NT2/D1 (cell line): ENCODE data around the gene DYNC1I2.

Experiments used
- SUZ12 ChIP-seq: IDR thresholded peaks from 2 replicates; pipeline ENCODE4 v1.6.1; 2011; ENCODE audit not compliant: insufficient read length, insufficient read depth; ENCODE audit errors: extremely low read depth
- YY1 ChIP-seq: IDR thresholded peaks from 2 replicates; pipeline ENCODE4 v1.6.1; 2011; ENCODE audit not compliant: insufficient read length, insufficient read depth
- ZNF274 ChIP-seq: IDR thresholded peaks from 2 replicates; pipeline ENCODE4 v1.6.1; 2011; ENCODE audit warnings: mild to moderate bottlenecking, low read depth, low read length

- TF ChIP-seq SUZ12 (no peak), YY1 (no peak), ZNF274 (no peak)
These were observed 42.7 kb downstream of the DYNC1I2 start for GRCh38 chr2:171729952-171730317.
